ENCODE results near the gene COPA. TPM values are rescaled to one million over a fixed set of nuclear protein-coding genes. Genes with fewer than 3 reads are reported as not detected.
"Not testable (repeated sequence)": the region's sequence is repeated elsewhere in the genome, so short reads cannot be mapped to it uniquely, and the experiment has no call there.

The COPA gene
- total RNA-seq (100 to 1,000 TPM; 112 to 181 (median 136) TPM), polyA plus RNA-seq (10 to 100 TPM; 41.3 to 51.3 (median 42.1) TPM)
- long read RNA-seq, donor 1, full-length matches to known transcripts: 6 of 37 reads
- long read RNA-seq, donor 1, partial matches to known transcripts: 31 of 37 reads
- long read RNA-seq, donor 1, other reads (novel, unspliced or antisense): 0 of 37 reads
- long read RNA-seq, donor 2, full-length matches to known transcripts: 6 of 26 reads
- long read RNA-seq, donor 2, partial matches to known transcripts: 20 of 26 reads
- long read RNA-seq, donor 2, other reads (novel, unspliced or antisense): 0 of 26 reads

DNA sequence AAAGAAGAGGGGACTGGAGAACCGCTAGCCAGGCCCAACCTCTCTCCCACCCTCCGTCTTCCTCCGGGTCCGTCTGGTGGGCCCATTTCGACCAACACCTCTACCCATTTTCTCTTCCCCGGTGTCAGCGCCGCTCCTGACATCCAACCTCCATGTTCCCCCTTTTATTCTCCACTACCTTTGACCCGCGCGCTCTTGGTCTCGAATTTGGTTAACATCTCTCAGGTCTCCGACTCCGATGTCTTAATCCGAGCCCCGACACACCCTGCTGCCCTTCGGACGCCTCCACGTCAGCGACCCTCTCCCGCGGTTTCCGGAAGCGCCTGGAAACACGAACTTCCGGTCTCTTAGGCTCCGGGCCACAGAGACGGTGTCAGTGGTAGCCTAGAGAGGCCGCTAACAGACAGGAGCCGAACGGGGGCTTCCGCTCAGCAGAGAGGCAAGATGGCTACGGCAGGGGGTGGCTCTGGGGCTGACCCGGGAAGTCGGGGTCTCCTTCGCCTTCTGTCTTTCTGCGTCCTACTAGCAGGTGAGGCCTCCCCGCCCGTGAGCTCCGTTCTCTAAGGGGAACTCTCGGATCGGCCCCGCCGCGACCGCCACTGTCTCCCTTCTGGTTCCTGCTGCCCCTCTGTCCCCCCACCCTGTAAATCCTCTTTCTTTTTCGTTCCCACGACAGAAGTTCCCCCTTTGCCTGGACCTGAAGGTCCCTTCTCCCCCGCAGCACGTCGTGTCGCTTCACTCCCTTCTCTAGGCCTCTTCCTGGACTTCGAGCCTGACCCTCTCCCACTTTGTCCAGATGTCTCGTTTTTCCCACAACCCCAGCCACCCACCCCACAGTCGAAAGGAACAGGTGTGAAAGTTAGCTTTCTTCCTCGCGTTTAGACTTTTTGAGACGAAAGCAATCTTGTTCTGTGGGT is at the start of gene COPA, which contains the start of gene NCSTN:
Gene COPA, minus strand, starts transcription at position 298 of the 917 bp plus-strand sequence. Its CDS starts 80 bp downstream, at position 218.
Gene NCSTN, plus strand, starts transcription at position 431 of the 917 bp plus-strand sequence. Its CDS starts 14 bp downstream, at position 445.
- peak; percentile 97 for DNase-seq
- Histone ChIP-seq H3K4me3 (peak within 1 kb of the TSS; percentile 61 to 86 (median 76)), H3K27ac (peak within 1 kb of the TSS; percentile 86 to 96 (median 94)), H3K4me1 (peaks cover 35 to 91% (median 78%) of the 10 kb centered on the region in 6 donors), H3K36me3 (peaks cover 0 to 60% (median 34%) of the 10 kb centered on the region in 6 donors), H3K27me3 (replicated peaks in 1 of 7) (no peaks in the 10 kb centered on the region), H3K9me3 (no peaks in the 10 kb centered on the region)
- intact Hi-C loops (cut with DNase I; ENCODE audit: low total_unique reads): no loop called here
- TF ChIP-seq, protein P1, sequence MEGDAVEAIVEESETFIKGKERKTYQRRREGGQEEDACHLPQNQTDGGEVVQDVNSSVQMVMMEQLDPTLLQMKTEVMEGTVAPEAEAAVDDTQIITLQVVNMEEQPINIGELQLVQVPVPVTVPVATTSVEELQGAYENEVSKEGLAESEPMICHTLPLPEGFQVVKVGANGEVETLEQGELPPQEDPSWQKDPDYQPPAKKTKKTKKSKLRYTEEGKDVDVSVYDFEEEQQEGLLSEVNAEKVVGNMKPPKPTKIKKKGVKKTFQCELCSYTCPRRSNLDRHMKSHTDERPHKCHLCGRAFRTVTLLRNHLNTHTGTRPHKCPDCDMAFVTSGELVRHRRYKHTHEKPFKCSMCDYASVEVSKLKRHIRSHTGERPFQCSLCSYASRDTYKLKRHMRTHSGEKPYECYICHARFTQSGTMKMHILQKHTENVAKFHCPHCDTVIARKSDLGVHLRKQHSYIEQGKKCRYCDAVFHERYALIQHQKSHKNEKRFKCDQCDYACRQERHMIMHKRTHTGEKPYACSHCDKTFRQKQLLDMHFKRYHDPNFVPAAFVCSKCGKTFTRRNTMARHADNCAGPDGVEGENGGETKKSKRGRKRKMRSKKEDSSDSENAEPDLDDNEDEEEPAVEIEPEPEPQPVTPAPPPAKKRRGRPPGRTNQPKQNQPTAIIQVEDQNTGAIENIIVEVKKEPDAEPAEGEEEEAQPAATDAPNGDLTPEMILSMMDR (IDR thresholded peaks at IDR 0.05 in 8 of 11, conservative IDR thresholded peaks at IDR 0.05 in 3 of 11): peak in 2 of 11 experiments; percentile 23 to 29
- TF ChIP-seq POLR2AphosphoS5 (IDR thresholded peaks at IDR 0.05) (peak; percentile 95 to 98 (median 97)), POLR2A (IDR thresholded peaks at IDR 0.05) (peak in 2 of 3 donors; percentile 40 to 85)
- 0 to 1% (median 0%) methylated on average over 55 to 58 of the region's 58 CpGs for WGBS, 5 donors

DNA sequence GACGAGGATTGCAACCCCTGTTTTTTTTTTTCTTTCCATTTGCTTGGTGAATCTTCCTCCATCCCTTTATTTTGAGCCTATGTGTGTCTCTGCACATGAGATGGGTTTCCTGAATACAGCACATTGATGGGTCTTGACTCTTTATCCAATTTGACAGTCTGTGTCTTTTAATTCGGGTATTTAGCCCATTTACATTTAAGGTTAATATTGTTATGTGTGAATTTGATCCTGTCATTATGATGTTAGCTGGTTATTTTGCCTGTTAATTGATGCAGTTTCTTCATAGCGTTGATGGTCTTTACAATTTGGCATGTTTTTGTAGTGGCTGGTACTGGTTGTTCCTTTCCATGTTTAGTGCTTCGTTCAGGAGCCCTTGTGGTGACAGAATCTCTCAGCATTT is 45.4 kb upstream of the COPA start:
- H3K4me3 ChIP-seq; intact Hi-C loops (cut with DNase I; ENCODE audit: low total_unique reads); H3K4me1 ChIP-seq; DNase-seq; H3K36me3 ChIP-seq; H3K27ac ChIP-seq; H3K9me3 ChIP-seq; H3K27me3 ChIP-seq (replicated peaks in 1 of 7): not testable (repeated sequence)
- 52 to 87% (median 79%) methylated on average over 3 to 4 of the region's 4 CpGs for WGBS, 5 donors

DNA sequence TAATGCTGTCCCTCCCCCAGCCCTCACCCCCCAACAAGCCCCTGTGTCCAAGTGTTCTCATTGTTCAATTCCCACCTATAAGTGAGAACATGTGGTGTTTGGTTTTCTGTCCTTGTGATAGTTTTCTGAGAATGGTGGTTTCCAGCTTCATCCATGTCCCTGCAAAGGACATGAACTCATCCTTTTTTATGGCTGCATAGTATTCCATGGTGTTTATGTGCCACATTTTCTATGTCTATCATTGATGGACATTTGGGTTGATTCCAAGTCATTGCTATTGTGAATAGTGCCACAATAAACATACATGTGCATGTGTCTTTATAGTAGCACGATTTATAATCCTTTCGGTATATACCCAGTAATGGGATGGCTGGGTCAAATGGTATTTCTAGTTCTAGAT is 41.8 kb upstream of the COPA start:
- 93 to 100% (median 97%) methylated on average over 2 of the region's 2 CpGs for whole genome bisulfite sequencing, 5 donors
- H3K27ac ChIP-seq; H3K27me3 ChIP-seq (replicated peaks in 1 of 7); H3K36me3 ChIP-seq; H3K4me3 ChIP-seq; intact Hi-C loops (cut with DNase I; ENCODE audit: low total_unique reads); H3K4me1 ChIP-seq; H3K9me3 ChIP-seq; DNase-seq: not testable (repeated sequence)

DNA sequence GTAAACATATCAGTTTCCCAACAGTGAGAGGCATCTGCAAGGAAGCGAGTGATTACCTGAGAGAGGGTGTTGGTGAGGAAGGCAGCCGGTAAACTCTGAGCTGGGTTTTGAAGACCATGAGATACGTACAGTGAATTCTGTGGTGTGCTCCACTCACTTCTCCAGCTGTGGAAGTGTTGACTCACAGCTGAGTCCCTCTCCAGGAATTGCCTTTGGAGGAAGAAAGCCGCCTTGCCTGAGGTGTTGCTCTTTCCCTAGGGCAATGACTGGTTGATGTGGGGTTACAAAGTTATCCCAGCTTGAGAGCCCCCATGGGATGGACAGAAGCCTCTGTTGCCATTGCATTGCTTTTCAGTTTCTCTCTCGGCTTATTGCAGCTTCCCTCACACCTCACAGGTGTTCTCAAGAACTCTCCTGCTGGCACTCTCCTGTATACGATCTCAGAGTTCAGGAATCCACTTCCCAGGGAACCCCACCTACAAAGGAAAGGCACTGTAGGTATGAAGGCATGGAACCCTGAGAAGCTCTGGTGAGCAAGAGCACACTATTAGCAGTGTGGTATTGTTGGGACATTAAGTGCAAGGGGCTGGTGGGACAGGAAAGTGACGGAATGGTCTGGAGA is 34.6 kb upstream of the COPA start:
- no peak for TF ChIP-seq POLR2A (IDR thresholded peaks at IDR 0.05)
- TF ChIP-seq POLR2AphosphoS5 (IDR thresholded peaks at IDR 0.05): no peak
- TF ChIP-seq, protein P1 (IDR thresholded peaks at IDR 0.05 in 8 of 11, conservative IDR thresholded peaks at IDR 0.05 in 3 of 11): no peak
- Histone ChIP-seq H3K36me3 (no peaks in the 10 kb centered on the region), H3K9me3 (no peaks in the 10 kb centered on the region), H3K4me1 (peaks cover 8 to 21% (median 17%) of the 10 kb centered on the region in 6 donors), H3K4me3 (no peak overlapping the region), H3K27ac (no peak overlapping the region), H3K27me3 (replicated peaks in 1 of 7) (no peaks in the 10 kb centered on the region)
- intact Hi-C loops (cut with DNase I; ENCODE audit: low total_unique reads): loop anchor here (5.0 kb wide), 1 partner anchor 185 kb away; the partner anchor contains the start of gene CASQ1
- WGBS, 5 donors: 81 to 89% (median 86%) methylated on average over 7 of the region's 7 CpGs
- no peak for DNase-seq
